Sigmoid colon (tissue), 4 donors: ENCODE data around the gene SYNE2.

Experiments
- POLR2AphosphoS5 ChIP-seq, 4 donors: sonication (generic); formaldehyde crosslinking; IDR thresholded peaks; one replicate each; pipeline ENCODE4 v1.6.1; 2017; ENCODE audit warnings: antibody characterized with exemption in 4 of 4
- TF ChIP-seq, protein P1 (sequence below), 4 experiments: fragments of 450-650 bp in 3 of 4; fragments of 200-600 bp in 1 of 4; IDR thresholded peaks; one replicate each; pipeline ENCODE4 v1.5.1; 2016 to 2019; ENCODE audit warnings: antibody characterized with exemption in 4 of 4, mild to moderate bottlenecking in 3 of 4, moderate library complexity in 2 of 4

DNA sequence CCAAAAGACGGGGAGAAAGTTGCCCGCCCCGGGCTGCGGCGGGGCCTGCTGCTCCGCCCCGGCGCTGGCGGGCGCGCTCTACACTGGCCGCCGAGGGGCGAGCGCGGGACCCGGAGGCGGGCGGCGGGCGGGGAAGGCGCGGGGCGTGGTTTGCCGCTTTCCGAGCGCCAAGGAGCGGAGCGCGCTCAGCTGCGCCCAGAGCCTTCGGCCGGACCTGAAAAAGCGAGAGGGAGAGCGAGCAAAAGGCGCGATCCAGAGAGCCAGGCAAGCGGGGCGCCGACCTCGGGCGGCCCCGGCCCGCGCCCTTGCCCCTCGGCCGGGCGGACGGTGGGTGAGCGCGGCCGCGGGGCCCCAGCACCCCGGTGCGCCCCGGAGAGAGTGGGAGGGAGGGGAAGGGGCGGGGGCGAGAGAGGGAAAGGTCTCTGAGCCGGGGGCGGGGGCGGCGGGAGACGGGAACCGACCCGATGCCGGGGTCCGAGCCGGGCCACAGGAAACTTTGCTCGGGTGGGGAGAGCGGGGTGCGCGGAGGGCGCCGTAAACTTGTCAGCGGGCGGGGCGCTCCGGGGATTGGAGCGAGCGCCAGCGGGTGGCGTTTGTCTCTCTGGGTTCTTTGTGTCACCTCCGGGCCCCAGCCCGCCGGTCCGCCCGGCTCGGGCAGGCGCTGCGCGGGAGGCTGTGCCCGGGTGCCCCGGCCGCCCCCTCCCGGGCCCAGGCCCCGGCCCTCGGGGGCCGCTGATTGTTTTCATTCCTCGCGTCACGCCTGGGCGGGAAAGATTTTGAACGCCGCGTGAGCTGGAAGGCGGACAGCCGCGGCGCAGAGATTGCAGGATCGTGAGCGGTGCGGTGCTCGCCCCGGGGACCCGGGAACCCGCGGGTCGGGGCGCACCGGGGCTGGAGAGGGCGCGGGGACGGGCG lies at the start of gene SYNE2:
- TF ChIP-seq, protein P1, sequence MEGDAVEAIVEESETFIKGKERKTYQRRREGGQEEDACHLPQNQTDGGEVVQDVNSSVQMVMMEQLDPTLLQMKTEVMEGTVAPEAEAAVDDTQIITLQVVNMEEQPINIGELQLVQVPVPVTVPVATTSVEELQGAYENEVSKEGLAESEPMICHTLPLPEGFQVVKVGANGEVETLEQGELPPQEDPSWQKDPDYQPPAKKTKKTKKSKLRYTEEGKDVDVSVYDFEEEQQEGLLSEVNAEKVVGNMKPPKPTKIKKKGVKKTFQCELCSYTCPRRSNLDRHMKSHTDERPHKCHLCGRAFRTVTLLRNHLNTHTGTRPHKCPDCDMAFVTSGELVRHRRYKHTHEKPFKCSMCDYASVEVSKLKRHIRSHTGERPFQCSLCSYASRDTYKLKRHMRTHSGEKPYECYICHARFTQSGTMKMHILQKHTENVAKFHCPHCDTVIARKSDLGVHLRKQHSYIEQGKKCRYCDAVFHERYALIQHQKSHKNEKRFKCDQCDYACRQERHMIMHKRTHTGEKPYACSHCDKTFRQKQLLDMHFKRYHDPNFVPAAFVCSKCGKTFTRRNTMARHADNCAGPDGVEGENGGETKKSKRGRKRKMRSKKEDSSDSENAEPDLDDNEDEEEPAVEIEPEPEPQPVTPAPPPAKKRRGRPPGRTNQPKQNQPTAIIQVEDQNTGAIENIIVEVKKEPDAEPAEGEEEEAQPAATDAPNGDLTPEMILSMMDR (IDR thresholded peaks at IDR 0.05), result peak in 1 of 4 experiments; percentile 30
- peak in 3 of 4 donors; percentile 24 to 44 (median 42) for TF ChIP-seq POLR2AphosphoS5 (IDR thresholded peaks at IDR 0.05)
